HG02798 (cell line): ENCODE measurements around the gene TPGS2.
"Not testable (repeated sequence)": the region's sequence is repeated elsewhere in the genome, so short reads cannot be mapped to it uniquely, and the experiment has no call there.

Experiments
- ATAC-seq: cut with Tn5 transposase; IDR thresholded peaks from one replicate; pipeline ENCODE4 v1.9.1; 2021; ENCODE audit warnings: mild to moderate bottlenecking; ENCODE audit not compliant: unreplicated experiment, poor library complexity

TPGS2 gene

GRCh38 chr18:36828630-36829361, at the start of gene TPGS2, which contains the start of gene KIAA1328:
Gene TPGS2, minus strand, starts transcription at chr18:36829002. Its CDS starts 235 bp downstream, at chr18:36828767.
Gene KIAA1328, plus strand, starts transcription at chr18:36829127. Its CDS starts 12 bp downstream, at chr18:36829139.
- peak; percentile 95 for ATAC-seq

GRCh38 chr18:36873826-36874225, 45.0 kb upstream of the TPGS2 start:
- ATAC-seq: not testable (repeated sequence)

GRCh38 chr18:36872329-36872728, 43.5 kb upstream of the TPGS2 start:
- ATAC-seq: no peak

- no peak for ATAC-seq
Measured at GRCh38 chr18:36871801-36872200, 43.0 kb upstream of the TPGS2 start.

- ATAC-seq: no peak
Measured at GRCh38 chr18:36867056-36867455, 38.3 kb upstream of the TPGS2 start.

GRCh38 chr18:36862182-36862581, 33.4 kb upstream of the TPGS2 start:
- ATAC-seq: no peak

- no peak for ATAC-seq
Measured at GRCh38 chr18:36856815-36857214, 28.0 kb upstream of the TPGS2 start.

GRCh38 chr18:36851202-36851590, 22.4 kb upstream of the TPGS2 start:
- no peak for ATAC-seq

- no peak for ATAC-seq
Measured at GRCh38 chr18:36850527-36851201, 21.9 kb upstream of the TPGS2 start.

GRCh38 chr18:36849288-36850006, 20.6 kb upstream of the TPGS2 start:
- no peak for ATAC-seq

GRCh38 chr18:36848609-36849008, 19.8 kb upstream of the TPGS2 start:
- ATAC-seq: no peak

GRCh38 chr18:36843784-36844183, 15.0 kb upstream of the TPGS2 start:
- ATAC-seq: peak; percentile 49

GRCh38 chr18:36843199-36843598, 14.4 kb upstream of the TPGS2 start:
- ATAC-seq: no peak

GRCh38 chr18:36839835-36840234, 11.0 kb upstream of the TPGS2 start:
- ATAC-seq: no peak

- ATAC-seq: no peak
Measured at GRCh38 chr18:36835927-36836326, 7.1 kb upstream of the TPGS2 start.

GRCh38 chr18:36833120-36833519, 4.3 kb upstream of the TPGS2 start:
- no peak for ATAC-seq

GRCh38 chr18:36831139-36831538, 2.3 kb upstream of the TPGS2 start:
- no peak for ATAC-seq

- ATAC-seq: no peak
Measured at GRCh38 chr18:36830158-36830495, 1.3 kb upstream of the TPGS2 start.

- ATAC-seq: no peak
Measured at GRCh38 chr18:36829362-36830157, 758 bp upstream of the TPGS2 start.

- peak; percentile 0 for ATAC-seq
Measured at GRCh38 chr18:36828157-36828629, 609 bp downstream of the TPGS2 start.
